GM18868 (cell line): ENCODE measurements around the gene SLC15A4.
A peak's percentile ranks its signal among the peaks of the same experiment; 100 is the strongest.
"Not testable (repeated sequence)": the region's sequence is repeated elsewhere in the genome, so short reads cannot be mapped to it uniquely, and the experiment has no call there.

ENCODE experiments used
- ATAC-seq: cut with Tn5 transposase; IDR thresholded peaks from one replicate; pipeline ENCODE4 v1.9.1; 2021; ENCODE audit warnings: mild to moderate bottlenecking, moderate library complexity; ENCODE audit not compliant: unreplicated experiment

Gene SLC15A4

GRCh38 chr12:128846671-128847070 lies 22.9 kb upstream of the SLC15A4 start:
- ATAC-seq = not testable (repeated sequence)

- peak; percentile 44 for ATAC-seq
Measured at GRCh38 chr12:128844031-128844635, 20.4 kb upstream of the SLC15A4 start.

GRCh38 chr12:128843538-128843937 lies 19.8 kb upstream of the SLC15A4 start:
- no peak for ATAC-seq

- no peak for ATAC-seq
Measured at GRCh38 chr12:128842579-128842978, 18.8 kb upstream of the SLC15A4 start.

- peak; percentile 89 for ATAC-seq
Measured at GRCh38 chr12:128840862-128841468, 17.2 kb upstream of the SLC15A4 start.

GRCh38 chr12:128839885-128840284 lies 16.1 kb upstream of the SLC15A4 start:
- not testable (repeated sequence) for ATAC-seq

- ATAC-seq = no peak
Measured at GRCh38 chr12:128833418-128833817, 9.7 kb upstream of the SLC15A4 start.

GRCh38 chr12:128830505-128830893 lies 6.7 kb upstream of the SLC15A4 start:
- ATAC-seq = peak; percentile 60

- peak; percentile 88 for ATAC-seq
Measured at GRCh38 chr12:128829861-128830504, 6.2 kb upstream of the SLC15A4 start.

GRCh38 chr12:128827724-128828123 lies 4.0 kb upstream of the SLC15A4 start:
- no peak for ATAC-seq

GRCh38 chr12:128825835-128826234 lies 2.1 kb upstream of the SLC15A4 start:
- ATAC-seq = no peak

- peak; percentile 16 for ATAC-seq
Measured at GRCh38 chr12:128823216-128823915, 392 bp downstream of the SLC15A4 start.

GRCh38 chr12:128820723-128821432 lies 2.9 kb downstream of the SLC15A4 start:
- ATAC-seq = peak; percentile 49

- no peak for ATAC-seq
Measured at GRCh38 chr12:128820253-128820652, 3.5 kb downstream of the SLC15A4 start.

- no peak for ATAC-seq
Measured at GRCh38 chr12:128819293-128820144, 4.2 kb downstream of the SLC15A4 start.

GRCh38 chr12:128818065-128819022 lies 5.4 kb downstream of the SLC15A4 start:
- peak; percentile 39 for ATAC-seq

GRCh38 chr12:128817111-128818015 lies 6.4 kb downstream of the SLC15A4 start:
- ATAC-seq = peak; percentile 49

GRCh38 chr12:128816643-128816920 lies 7.2 kb downstream of the SLC15A4 start:
- no peak for ATAC-seq
